HG03064 (cell line): Measurements from ENCODE around the gene VPS8.

Source experiments
- ATAC-seq: cut with Tn5 transposase; IDR thresholded peaks from one replicate; pipeline ENCODE4 v1.9.1; 2021; ENCODE audit warnings: low read depth; ENCODE audit not compliant: unreplicated experiment

Gene VPS8

GRCh38 chr3:184811999-184812661 lies at the start of gene VPS8:
Gene VPS8, plus strand, starts transcription at chr3:184812166. Its CDS starts 12,467 bp downstream, at chr3:184824633.
- ATAC-seq: peak; percentile 81

- no peak for ATAC-seq
These were observed 47.8 kb upstream of the VPS8 start for GRCh38 chr3:184764191-184764590.

GRCh38 chr3:184765047-184765729 lies 46.8 kb upstream of the VPS8 start:
- ATAC-seq: no peak

GRCh38 chr3:184765730-184766074 lies 46.3 kb upstream of the VPS8 start:
- no peak for ATAC-seq

- ATAC-seq: no peak
These were observed 45.3 kb upstream of the VPS8 start for GRCh38 chr3:184766555-184767261.

GRCh38 chr3:184767377-184767776 lies 44.6 kb upstream of the VPS8 start:
- no peak for ATAC-seq

GRCh38 chr3:184769382-184770170 lies 42.4 kb upstream of the VPS8 start:
- ATAC-seq: no peak

- no peak for ATAC-seq
These were observed 41.4 kb upstream of the VPS8 start for GRCh38 chr3:184770541-184770940.

GRCh38 chr3:184771301-184772127 lies 40.5 kb upstream of the VPS8 start:
- no peak for ATAC-seq

- no peak for ATAC-seq
These were observed 39.2 kb upstream of the VPS8 start for GRCh38 chr3:184772667-184773272.

- no peak for ATAC-seq
These were observed 38.4 kb upstream of the VPS8 start for GRCh38 chr3:184773283-184774186.

- ATAC-seq: no peak
These were observed 35.0 kb upstream of the VPS8 start for GRCh38 chr3:184776916-184777315.

- peak; percentile 59 for ATAC-seq
These were observed 34.2 kb upstream of the VPS8 start for GRCh38 chr3:184777566-184778356.

GRCh38 chr3:184778426-184779332 lies 33.3 kb upstream of the VPS8 start:
- ATAC-seq: no peak

GRCh38 chr3:184780981-184781515 lies 30.9 kb upstream of the VPS8 start:
- no peak for ATAC-seq

GRCh38 chr3:184781801-184782200 lies 30.2 kb upstream of the VPS8 start:
- ATAC-seq: no peak

- ATAC-seq: no peak
These were observed 28.6 kb upstream of the VPS8 start for GRCh38 chr3:184783319-184783718.
